ENCODE results near the gene CCIN.

DNA sequence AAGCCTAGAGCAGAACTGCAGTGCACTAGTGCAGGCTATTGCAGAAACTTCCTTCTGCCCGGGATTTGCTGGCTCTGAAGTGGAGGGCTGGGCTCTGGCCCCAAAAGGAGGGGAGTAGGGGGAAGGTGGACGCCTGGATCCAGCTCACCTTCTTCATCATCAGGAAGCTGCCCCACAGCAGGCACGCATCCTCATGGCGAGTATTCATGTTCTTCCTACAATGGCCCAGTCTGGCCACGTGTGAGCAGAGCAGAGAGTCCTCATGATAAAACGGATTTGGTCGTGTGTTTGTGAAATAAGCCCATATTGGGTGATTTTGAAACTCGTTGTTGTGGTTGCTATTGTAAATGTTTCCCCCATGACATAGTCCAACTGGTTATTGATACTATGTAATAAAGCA is 40.8 kb upstream of the CCIN start:
- TF ChIP-seq, protein P1, sequence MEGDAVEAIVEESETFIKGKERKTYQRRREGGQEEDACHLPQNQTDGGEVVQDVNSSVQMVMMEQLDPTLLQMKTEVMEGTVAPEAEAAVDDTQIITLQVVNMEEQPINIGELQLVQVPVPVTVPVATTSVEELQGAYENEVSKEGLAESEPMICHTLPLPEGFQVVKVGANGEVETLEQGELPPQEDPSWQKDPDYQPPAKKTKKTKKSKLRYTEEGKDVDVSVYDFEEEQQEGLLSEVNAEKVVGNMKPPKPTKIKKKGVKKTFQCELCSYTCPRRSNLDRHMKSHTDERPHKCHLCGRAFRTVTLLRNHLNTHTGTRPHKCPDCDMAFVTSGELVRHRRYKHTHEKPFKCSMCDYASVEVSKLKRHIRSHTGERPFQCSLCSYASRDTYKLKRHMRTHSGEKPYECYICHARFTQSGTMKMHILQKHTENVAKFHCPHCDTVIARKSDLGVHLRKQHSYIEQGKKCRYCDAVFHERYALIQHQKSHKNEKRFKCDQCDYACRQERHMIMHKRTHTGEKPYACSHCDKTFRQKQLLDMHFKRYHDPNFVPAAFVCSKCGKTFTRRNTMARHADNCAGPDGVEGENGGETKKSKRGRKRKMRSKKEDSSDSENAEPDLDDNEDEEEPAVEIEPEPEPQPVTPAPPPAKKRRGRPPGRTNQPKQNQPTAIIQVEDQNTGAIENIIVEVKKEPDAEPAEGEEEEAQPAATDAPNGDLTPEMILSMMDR (IDR thresholded peaks at IDR 0.05): no peak
- no peak for TF ChIP-seq POLR2A (IDR thresholded peaks at IDR 0.05)

Data from Peyer's patch (tissue), 4 donors.